K562 (cell line): ENCODE data around the gene IARS2. TPM values are rescaled to one million over a fixed set of nuclear protein-coding genes. Genes with fewer than 3 reads are reported as not detected.

Experiments used
- ATAC-seq: fragments of 200-7000 bp; cut with Tn5 transposase; 3 replicates; pipeline ENCODE4 v1.9.1; 2020; ENCODE audit warnings: moderate library complexity
- BruUV-seq: library from RNA; stranded (reverse); fragments of 400-500 nt; replicated peaks from 2 replicates; lab custom pipeline; 2021; lab: Mats Ljungman, UMichigan
- CTCF ChIA-PET: fragments of 300-600 bp; formaldehyde crosslinking; extraction: SDS; loops from one replicate; lab custom pipeline; 2021; ENCODE audit warnings: low intra/inter-chr PET ratio; lab: Yijun Ruan, JAX
- POLR2A ChIA-PET: fragments of 300-600, 350-650 bp; sonication (Branson Sonifier 250); formaldehyde crosslinking; extraction: SDS; loops from one replicate; lab custom pipeline; 2021; ENCODE audit warnings: antibody characterized with exemption, inconsistent platforms; lab: Yijun Ruan, JAX
- DNase-seq, 4 experiments: peaks; one replicate each; pipeline versions ENCODE4 v3.0.0 to v3.0.0-alpha.2; 2011 to 2018; ENCODE audit warnings: low spot score in 3 of 4, mixed read lengths in 3 of 4; ENCODE audit errors: extremely low read depth in 1 of 4
- FAIRE-seq: peaks from 2 replicates; lab custom pipeline; 2011; peaks lifted over from hg19 to GRCh38; lab: Jason Lieb, UNC
- H2AFZ ChIP-seq: 2 replicates; pipeline ENCODE4 v1.6.0; 2011; ENCODE audit warnings: low read depth, low read length, control low read depth, inconsistent platforms
- H3K27ac ChIP-seq: fragments of 200-600 bp; 3 replicates; pipeline ENCODE4 v1.8.0; 2011; ENCODE audit warnings: low read depth, mild to moderate bottlenecking, control low read depth, inconsistent platforms, low read length, moderate library complexity, mixed read lengths; ENCODE audit errors: extremely low read depth
- H3K27me3 ChIP-seq, 2 experiments: fragments of 300-600 bp in 1 of 2; 2 replicates in 1 of 2; 3 replicates in 1 of 2; pipeline versions ENCODE4 v1.6.0 to v1.8.0; 2011; ENCODE audit warnings: inconsistent platforms in 2 of 2, low read length in 2 of 2, mild to moderate bottlenecking in 1 of 2, mixed read lengths in 1 of 2, moderate library complexity in 1 of 2; ENCODE audit not compliant: control insufficient read depth in 2 of 2, insufficient read depth in 2 of 2
- H3K36me3 ChIP-seq: fragments of 300-600 bp; 3 replicates; pipeline ENCODE4 v1.8.0; 2011; ENCODE audit warnings: mild to moderate bottlenecking, low read length, inconsistent platforms; ENCODE audit not compliant: control insufficient read depth, insufficient read depth
- H3K4me1 ChIP-seq, 2 experiments: fragments of 200-600 bp in 1 of 2; replicated peaks in 1 of 2; 2 replicates in 1 of 2; 3 replicates in 1 of 2; pipeline versions ENCODE4 v1.5.1 to v1.8.0; 2011; ENCODE audit warnings: inconsistent platforms in 2 of 2, low read length in 2 of 2, mild to moderate bottlenecking in 1 of 2, mixed read lengths in 1 of 2, moderate library complexity in 1 of 2; ENCODE audit not compliant: control insufficient read depth in 2 of 2, insufficient read depth in 2 of 2
- H3K4me2 ChIP-seq: 2 replicates; pipeline ENCODE4 v1.6.1; 2011; ENCODE audit warnings: low read length, control low read depth, inconsistent platforms, mixed read lengths; ENCODE audit not compliant: insufficient read depth
- H3K4me3 ChIP-seq: fragments of 200-600 bp; sonication (generic), shearing (Covaris generic); 2 replicates; pipeline ENCODE4 v1.5.1; 2016; ENCODE audit warnings: control low read depth, inconsistent platforms
- H3K79me2 ChIP-seq: fragments of 200-600 bp; 3 replicates; pipeline ENCODE4 v1.8.0; 2011; ENCODE audit warnings: low read length, inconsistent platforms; ENCODE audit not compliant: control insufficient read depth, insufficient read depth
- H3K9ac ChIP-seq, 2 experiments: 2 replicates each; pipeline versions ENCODE4 v1.6.0 to v1.6.1; 2011; ENCODE audit warnings: low read depth in 2 of 2, low read length in 2 of 2, control low read depth in 1 of 2, inconsistent platforms in 1 of 2, mild to moderate bottlenecking in 1 of 2, mixed read lengths in 1 of 2; ENCODE audit not compliant: insufficient read depth in 1 of 2
- H3K9me1 ChIP-seq: one replicate; pipeline ENCODE4 v1.6.0; 2011; ENCODE audit warnings: inconsistent platforms, mild to moderate bottlenecking, low read length, moderate library complexity; ENCODE audit not compliant: control insufficient read depth, insufficient read depth
- H3K9me3 ChIP-seq: replicated peaks from 2 replicates; pipeline ENCODE4 v1.5.1; 2011; ENCODE audit warnings: low read depth, low read length, inconsistent platforms; ENCODE audit not compliant: control insufficient read depth, insufficient read depth
- H4K20me1 ChIP-seq: replicated peaks from 2 replicates; pipeline ENCODE4 v1.6.1; 2011; ENCODE audit warnings: low read length, inconsistent platforms, mixed read lengths; ENCODE audit not compliant: control insufficient read depth, insufficient read depth
- CEBPG ChIP-seq, 3 experiments: fragments of 200-800 bp in 1 of 3; sonication (Bioruptor generic) in 1 of 3; sonication (generic) in 1 of 3; formaldehyde crosslinking in 1 of 3; IDR thresholded peaks in 2 of 3; conservative IDR thresholded peaks in 1 of 3; 2 replicates each; pipeline versions ENCODE4 v1.6.1 to v1.8.0; 2016 to 2022; ENCODE audit warnings: missing compliant biosample characterization in 2 of 3, missing genetic modification characterization in 2 of 3, mild to moderate bottlenecking in 1 of 3, missing genetic modification reagents in 1 of 3
- CTBP1 ChIP-seq: fragments of 450-650 bp; IDR thresholded peaks from 2 replicates; pipeline ENCODE4 v1.6.1; 2016; ENCODE audit warnings: borderline replicate concordance
- JUND ChIP-seq, 2 experiments: IDR thresholded peaks; 2 replicates in 1 of 2; 3 replicates in 1 of 2; pipeline ENCODE4 v1.6.1; 2011; ENCODE audit warnings: borderline replicate concordance in 2 of 2, low read depth in 2 of 2, low read length in 2 of 2, improper control_type of control experiment in 1 of 2, missing biosample characterization in 1 of 2, missing genetic modification characterization in 1 of 2, missing genetic modification reagents in 1 of 2
- MITF ChIP-seq: IDR thresholded peaks from 2 replicates; pipeline ENCODE4 v1.6.1; 2014; ENCODE audit warnings: antibody characterized with exemption
- WGBS: fragments of 100-300 bp; shearing (Covaris generic); methylation state at CpG from one replicate; pipeline ENCODE4 v1.1.6; 2016; ENCODE audit warnings: low coverage, mixed read lengths; ENCODE audit not compliant: insufficient coverage; ENCODE audit errors: missing lambda C conversion rate; 5-methylcytosine and 5-hydroxymethylcytosine counted together
- in situ Hi-C: fragments of 300-500 bp; cut with MboI; formaldehyde crosslinking; loops from 4 replicates; pipeline ENCODE4 v1.15.0; 2018; ENCODE audit warnings: inconsistent platforms, mixed read lengths
- intact Hi-C: fragments of 100-400 bp; cut with micrococcal nuclease; formaldehyde crosslinking; loops from 2 replicates; pipeline ENCODE4 v1.14.2; 2022
- polyA plus RNA-seq, 8 experiments: library from polyadenylated mRNA; depleted of rRNA in 4 of 8; stranded (reverse) in 5 of 8; unstranded in 3 of 8; fragments of >200 nt; fragmentation: Nextera tagmentation in 2 of 8; fragmentation: Illumina TruSeq in 1 of 8; extraction: Ambion mirVana in 2 of 8; extraction: Trizol in 1 of 8; gene quantifications; 2 replicates each; pipeline versions ENCODE4 v1.2.1 to v1.2.3, GENCODE V29; 2011 to 2014; ENCODE audit warnings: inconsistent platforms in 1 of 8, missing spikeins in 1 of 8
- total RNA-seq, 7 experiments: library from RNA; depleted of rRNA in 6 of 7; stranded (reverse); fragments of >200 nt in 6 of 7; fragmentation: Illumina TruSeq in 2 of 7; extraction: Trizol in 2 of 7; gene quantifications; 2 replicates each; pipeline versions ENCODE4 v1.2.1 to v1.2.3, GENCODE V29; 2011 to 2021; ENCODE audit warnings: low replicate concordance in 1 of 7

The IARS2 gene
- total and polyA plus RNA-seq, 9 of the 15 experiments (the other 6 are each of a cell fraction or from before 2014, with no cell fraction given), result 39.6 to 127 (median 93.8) TPM

- no TSS peak for BruUV-seq
- CTCF ChIA-PET, result no interaction called here
- ATAC-seq, result peak; percentile 65
- in situ Hi-C loops, result no loop called here
- H3K27me3 ChIP-seq, result no peaks in the 10 kb centered on the region
- H2AFZ ChIP-seq, result no peak overlapping the region
- intact Hi-C loops, result no loop called here
- DNase-seq, result no peak
- no peaks in the 10 kb centered on the region for H3K9me1 ChIP-seq
- 11% methylated on average over 1 of the region's 1 CpG for WGBS
- no peak overlapping the region for H3K9ac ChIP-seq
- POLR2A ChIA-PET, result interaction anchor here (0.7 to 2.0 kb wide), 2 partner anchors 12 to 63 kb away, joined by 4 to 5 read pairs; no protein-coding TSS in a partner anchor
- peaks cover 0 to 3% of the 10 kb centered on the region in 2 experiments; a peak in 1 of 5 replicates for H3K4me1 ChIP-seq
- no peak for FAIRE-seq
- no peaks in the 10 kb centered on the region; the same call in 2 of the 3 replicates for H3K79me2 ChIP-seq
- no peak overlapping the region for H3K27ac ChIP-seq
- H3K4me2 ChIP-seq, result no peak overlapping the region
- no peaks in the 10 kb centered on the region for H3K9me3 ChIP-seq
- TF ChIP-seq MITF, result no peak
- TF ChIP-seq CEBPG (CRISPR knock-in tag; IDR thresholded peaks at IDR 0.05), result peak; percentile 46; the same call in 1 of the 2 replicates
- peak in 1 of 2 experiments; percentile 76; a peak in 2 of 4 replicates for TF ChIP-seq CEBPG (tag; conservative IDR thresholded peaks at IDR 0.05 in 1 of 2, IDR thresholded peaks at IDR 0.05 in 1 of 2)
- TF ChIP-seq JUND (IDR thresholded peaks at IDR 0.05; ENCODE audit: borderline replicate concordance, low read depth, low read length), result no peak
- no peak for TF ChIP-seq JUND (tag; IDR thresholded peaks at IDR 0.05; ENCODE audit: borderline replicate concordance, low read depth, low read length)
- peak; percentile 59; the same call in 1 of the 2 replicates for TF ChIP-seq CTBP1
- TF ChIP-seq, all 486 proteins: peak for 2
- Histone ChIP-seq H4K20me1 (no peaks in the 10 kb centered on the region), H3K4me3 (no peak overlapping the region), H3K36me3 (peaks cover 52% of the 10 kb centered on the region)
These were observed 30.6 kb downstream of the IARS2 start for GRCh38 chr1:220124542-220124941.
